ENCODE data around the gene OTUD5. TPM values are rescaled to one million over a fixed set of nuclear protein-coding genes. Genes with fewer than 3 reads are reported as not detected.

OTUD5 gene
- total RNA-seq, 2 experiments from 2014 or later: 83.4 to 85.4 TPM

DNA sequence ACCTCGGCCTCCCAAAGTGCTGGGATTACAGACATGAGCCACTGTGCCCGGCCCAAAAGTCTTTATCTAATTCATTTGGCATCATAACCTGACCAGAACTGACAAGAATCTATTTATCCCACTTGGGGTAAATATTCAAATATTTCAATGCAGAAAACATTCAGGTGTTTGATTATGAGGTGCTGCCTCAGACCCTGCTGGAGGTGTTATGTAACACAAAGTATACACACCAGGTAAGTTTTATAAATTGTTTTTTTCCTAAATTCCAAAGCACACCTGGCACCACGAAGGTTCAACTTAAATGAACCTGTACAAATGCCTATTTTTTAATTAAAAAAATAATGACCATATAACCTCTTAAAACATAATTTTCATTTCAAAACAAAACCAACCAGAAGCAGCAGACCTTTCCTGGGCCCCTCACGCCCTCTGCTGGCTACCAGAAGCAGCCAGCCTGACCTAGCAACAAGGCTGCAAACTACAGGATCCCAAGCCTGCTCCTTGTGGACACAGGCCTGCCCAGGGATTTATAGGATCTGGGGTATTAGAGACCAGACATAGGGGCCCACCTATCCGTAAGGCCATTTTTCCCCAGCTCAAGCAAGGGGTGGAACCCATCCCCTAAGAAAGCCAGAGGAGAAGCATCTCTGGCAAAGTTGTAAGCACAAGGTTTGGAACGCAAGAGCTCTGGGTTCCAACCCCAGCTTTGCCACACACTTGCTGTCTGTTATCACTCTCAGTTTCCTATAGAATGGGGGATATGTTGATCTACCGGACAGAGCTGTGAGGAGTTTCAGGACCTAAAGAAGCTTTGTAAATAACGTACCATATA is 11.7 kb downstream of the OTUD5 start:
- Mint-ChIP-seq H3K9me3 (no peaks in the 10 kb centered on the region), H3K27me3 (no peaks in the 10 kb centered on the region), H3K4me1 (ENCODE audit: low read depth) (peaks cover 49% of the 10 kb centered on the region), H3K27ac (peak overlapping the region; percentile 67), H3K36me3 (peaks cover 20% of the 10 kb centered on the region), H3K4me3 (no peak overlapping the region)
- peak; percentile 65 for DNase-seq
- CTCF ChIA-PET: interaction anchor here (0.6 to 2.5 kb wide), 16 partner anchors 8 to 314 kb away, joined by 3 to 17 read pairs (median 5); partner anchors contain the start of genes SLC35A2 and TFE3
- intact Hi-C loops (cut with micrococcal nuclease): no loop called here
- POLR2A ChIA-PET: interaction anchor here (1.6 to 3.6 kb wide), 2 partner anchors 12 to 34 kb away, joined by 4 to 14 read pairs; partner anchors contain the start of gene SLC35A2

DNA sequence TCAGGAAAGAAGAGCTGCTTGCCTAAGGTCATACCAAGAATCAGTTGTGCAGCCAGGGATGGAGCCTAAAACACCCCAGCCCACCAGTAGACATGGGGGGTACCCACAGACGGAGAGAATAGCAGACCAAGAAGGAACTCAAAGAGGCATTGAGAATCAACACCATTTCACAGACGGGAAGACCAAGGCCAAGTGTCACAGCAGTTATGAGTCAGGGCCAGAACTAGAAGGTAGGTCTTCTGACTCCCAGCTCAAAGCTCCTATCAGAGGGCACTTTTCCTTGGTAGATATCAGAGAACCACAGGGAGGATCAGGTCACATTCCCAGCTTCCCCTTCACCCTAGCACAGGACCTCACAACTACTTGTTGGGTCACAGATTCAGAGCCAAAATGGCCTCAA is 14.5 kb downstream of the OTUD5 start:
- Mint-ChIP-seq H3K27ac (peak overlapping the region; percentile 97), H3K4me3 (peak overlapping the region; percentile 54), H3K27me3 (no peaks in the 10 kb centered on the region), H3K4me1 (ENCODE audit: low read depth) (peaks cover 70% of the 10 kb centered on the region), H3K9me3 (no peaks in the 10 kb centered on the region), H3K36me3 (peaks cover 23% of the 10 kb centered on the region)
- CTCF ChIA-PET: interaction anchor here (1.3 to 2.3 kb wide), 4 partner anchors 10 to 51 kb away, joined by 4 to 9 read pairs (median 5); partner anchors contain the start of genes PIM2 and SLC35A2
- POLR2A ChIA-PET: interaction anchor here (0.8 to 13.3 kb wide), 5 partner anchors 12 to 51 kb away, joined by 3 to 286 read pairs (median 3); partner anchors contain the start of genes PIM2 and SLC35A2
- intact Hi-C loops (cut with micrococcal nuclease): loop anchor here (2.0 kb wide), 1 partner anchor 52 kb away; no protein-coding TSS in a partner anchor
- DNase-seq: peak; percentile 31

DNA sequence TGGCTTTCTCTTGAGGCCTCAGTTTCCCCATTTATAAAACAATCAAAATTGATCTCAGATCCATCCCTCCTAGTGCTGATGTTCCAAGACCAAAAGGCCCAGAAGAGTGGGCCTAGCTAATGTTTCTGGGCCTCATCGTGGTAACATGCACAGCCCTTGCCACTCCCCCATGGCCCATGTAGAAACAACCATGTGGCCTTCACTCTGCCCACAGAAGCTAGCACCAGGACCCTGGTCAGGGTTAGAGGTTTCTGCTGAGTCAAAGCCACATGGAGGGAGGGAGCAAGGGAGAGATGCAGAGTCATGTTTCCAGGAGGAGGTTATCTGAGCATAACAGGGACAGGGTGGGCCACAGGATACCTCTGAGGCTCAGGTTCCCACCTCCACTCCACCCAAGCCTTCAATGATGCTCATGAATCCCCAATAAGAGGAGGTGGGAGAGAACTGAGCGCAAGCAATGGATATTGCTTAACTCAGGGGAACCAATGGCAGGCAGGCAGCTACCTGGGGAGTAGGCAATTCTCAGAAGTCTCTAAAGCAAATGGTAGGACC is 16.9 kb downstream of the OTUD5 start:
- no peak overlapping the region for H3K4me3 Mint-ChIP-seq
- no peaks in the 10 kb centered on the region for H3K9me3 Mint-ChIP-seq
- peak overlapping the region; percentile 97 for H3K27ac Mint-ChIP-seq
- H3K36me3 Mint-ChIP-seq: peaks cover 29% of the 10 kb centered on the region
- peak; percentile 51 for DNase-seq
- H3K4me1 Mint-ChIP-seq (ENCODE audit: low read depth): peaks cover 78% of the 10 kb centered on the region
- H3K27me3 Mint-ChIP-seq: no peaks in the 10 kb centered on the region
- POLR2A ChIA-PET: interaction anchor here (1.2 to 13.3 kb wide), 6 partner anchors 16 to 43 kb away, joined by 3 to 286 read pairs (median 10); partner anchors contain the start of genes PIM2, PQBP1, SLC35A2 and TIMM17B
- CTCF ChIA-PET: interaction anchor here (0.8 to 1.3 kb wide), 2 partner anchors 49 to 103 kb away, joined by 3 to 5 read pairs; no protein-coding TSS in a partner anchor
- intact Hi-C loops (cut with micrococcal nuclease): no loop called here

DNA sequence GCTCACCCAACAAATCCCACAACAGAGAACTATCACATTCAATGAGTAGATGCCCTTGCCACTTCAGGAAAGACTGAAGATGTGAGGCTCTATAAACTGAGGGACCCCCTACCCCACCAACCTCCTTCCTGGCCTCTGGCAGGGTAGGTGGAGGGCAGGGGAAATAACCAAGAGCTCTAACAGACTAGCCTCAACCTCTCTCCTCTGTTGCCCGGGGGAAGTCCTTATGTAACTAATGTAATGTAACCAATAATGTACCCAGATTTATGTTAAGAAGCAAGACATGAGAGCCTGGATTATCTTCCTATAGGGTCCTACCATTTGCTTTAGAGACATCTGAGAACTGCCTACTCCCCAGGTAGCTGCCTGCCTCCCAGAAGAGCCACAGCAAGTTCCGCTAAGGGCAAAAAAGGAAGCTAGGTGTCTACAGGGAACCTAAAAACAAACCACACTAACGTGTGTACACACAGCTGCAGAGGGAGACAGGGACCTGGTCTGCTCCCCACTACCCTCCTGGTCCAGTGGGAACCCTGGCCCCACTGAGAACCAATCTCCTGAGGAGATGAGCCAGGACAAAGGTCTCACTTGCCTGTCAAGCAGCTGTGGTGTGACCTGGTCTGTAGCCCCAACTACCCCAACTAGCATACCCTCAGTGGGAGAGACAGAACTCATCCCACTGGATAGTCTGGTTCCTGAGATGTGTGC is 17.7 kb downstream of the OTUD5 start:
- DNase-seq: no peak
- Mint-ChIP-seq H3K4me1 (ENCODE audit: low read depth) (peaks cover 86% of the 10 kb centered on the region), H3K27ac (peak overlapping the region; percentile 97), H3K27me3 (no peaks in the 10 kb centered on the region), H3K36me3 (peaks cover 37% of the 10 kb centered on the region), H3K4me3 (peak overlapping the region; percentile 57), H3K9me3 (no peaks in the 10 kb centered on the region)
- intact Hi-C loops (cut with micrococcal nuclease): loop anchor here (2.0 kb wide), 1 partner anchor 103 kb away; the partner anchor contains the start of gene TFE3
- CTCF ChIA-PET: interaction anchor here (0.8 to 1.0 kb wide), 2 partner anchors 48 to 104 kb away, joined by 3 read pairs; no protein-coding TSS in a partner anchor
- POLR2A ChIA-PET: interaction anchor here (0.6 to 13.3 kb wide), 10 partner anchors 12 to 42 kb away, joined by 3 to 286 read pairs (median 6); partner anchors contain the start of genes PIM2, PQBP1, SLC35A2 and TIMM17B

DNA sequence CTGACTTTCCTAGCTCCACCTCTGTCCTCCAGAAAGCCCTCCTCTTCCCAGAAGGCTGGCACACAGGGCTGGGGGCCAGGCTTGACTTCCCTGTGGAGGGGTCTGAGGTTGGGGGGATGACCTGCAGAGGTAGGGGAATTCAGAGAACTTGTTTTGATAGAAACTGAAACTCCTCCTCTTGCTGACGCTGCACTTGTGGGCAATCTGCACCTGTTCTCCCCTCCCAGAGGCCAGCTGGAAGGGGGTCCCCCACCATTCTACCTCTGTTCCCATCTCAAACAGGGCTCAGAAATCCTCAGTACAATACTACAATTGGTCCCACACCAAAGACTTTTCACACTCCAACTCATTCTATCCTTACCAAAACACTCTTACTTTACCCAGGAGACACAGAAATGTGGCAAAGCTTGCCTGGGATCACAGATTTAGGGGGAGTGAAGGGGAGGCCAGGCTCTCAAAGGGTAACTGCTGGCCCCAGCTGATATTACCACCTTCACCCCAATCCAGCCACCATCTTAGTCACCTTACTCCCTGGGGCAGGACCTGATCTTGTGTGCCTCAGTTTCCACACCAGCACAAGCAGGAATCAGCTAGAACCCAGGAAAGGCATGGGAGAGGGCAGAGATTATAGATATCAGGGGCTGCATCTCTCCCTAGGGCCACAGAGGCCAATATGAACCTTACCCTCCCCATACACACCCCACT is 18.5 kb downstream of the OTUD5 start:
- H3K9me3 Mint-ChIP-seq: no peaks in the 10 kb centered on the region
- no peaks in the 10 kb centered on the region for H3K27me3 Mint-ChIP-seq
- peak overlapping the region; percentile 97 for H3K27ac Mint-ChIP-seq
- H3K4me3 Mint-ChIP-seq: peak overlapping the region; percentile 57
- peaks cover 43% of the 10 kb centered on the region for H3K36me3 Mint-ChIP-seq
- POLR2A ChIA-PET: interaction anchor here (0.6 to 13.3 kb wide), 10 partner anchors 12 to 42 kb away, joined by 3 to 286 read pairs (median 5); partner anchors contain the start of genes PIM2, PQBP1, SLC35A2 and TIMM17B
- DNase-seq: peak; percentile 89
- intact Hi-C loops (cut with micrococcal nuclease): loop anchor here (2.0 kb wide), 1 partner anchor 104 kb away; the partner anchor contains the start of gene TFE3
- CTCF ChIA-PET: interaction anchor here (0.6 to 3.0 kb wide), 5 partner anchors 18 to 275 kb away, joined by 3 to 13 read pairs (median 4); partner anchors contain the start of gene SLC35A2
- peaks cover 86% of the 10 kb centered on the region for H3K4me1 Mint-ChIP-seq (ENCODE audit: low read depth)

DNA sequence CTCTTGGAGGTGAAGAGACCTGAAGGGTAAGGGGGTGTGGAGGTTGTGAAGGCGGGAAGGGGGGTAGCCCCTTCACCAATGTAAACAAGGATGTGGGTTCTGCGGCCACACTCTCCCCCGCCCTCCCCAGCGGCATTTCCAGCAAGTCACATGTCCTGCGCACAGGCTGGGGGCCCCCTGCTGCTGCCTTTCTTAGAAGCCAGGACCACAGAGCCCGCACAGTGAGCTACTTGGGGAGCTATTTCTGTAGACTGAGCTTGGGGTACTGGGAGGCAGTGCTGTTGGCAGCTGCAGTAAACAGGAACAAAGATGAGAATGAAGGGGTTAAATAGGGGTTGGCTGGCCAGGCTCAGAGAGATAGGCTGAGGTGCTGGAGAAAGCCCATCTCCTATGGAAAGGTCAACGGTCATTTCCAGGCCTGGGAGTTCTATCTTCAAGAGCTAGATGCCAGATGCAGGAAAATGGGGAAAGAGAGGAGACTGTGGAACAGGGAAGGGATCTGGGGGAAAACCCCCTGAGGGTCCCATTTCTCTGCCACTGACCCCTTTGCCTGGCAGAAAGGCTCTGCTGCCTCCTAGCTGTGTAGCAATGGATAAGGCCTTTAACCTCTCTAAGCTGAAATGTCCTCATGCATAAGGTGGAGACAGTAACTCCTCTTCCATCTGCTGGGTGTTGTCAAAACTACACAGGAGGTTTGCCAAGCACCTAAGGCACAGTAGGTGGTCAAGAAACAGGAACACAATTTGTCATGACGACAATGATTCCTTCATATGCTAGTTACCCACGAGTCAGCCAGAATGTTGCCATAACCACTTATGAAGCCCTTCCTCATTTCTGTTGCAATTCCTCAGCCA is 20.1 kb downstream of the OTUD5 start:
- DNase-seq: peak; percentile 95
- Mint-ChIP-seq H3K4me1 (ENCODE audit: low read depth) (peaks cover 79% of the 10 kb centered on the region), H3K27ac (peak overlapping the region; percentile 97), H3K9me3 (no peaks in the 10 kb centered on the region), H3K4me3 (peak overlapping the region; percentile 75), H3K27me3 (no peaks in the 10 kb centered on the region), H3K36me3 (peaks cover 44% of the 10 kb centered on the region)
- intact Hi-C loops (cut with micrococcal nuclease): loop anchor here (1.0 to 2.0 kb wide), 2 partner anchors 18 to 20 kb away; partner anchors contain the start of genes OTUD5 and PIM2
- ChIA-PET POLR2A (interaction anchor here (0.8 to 13.3 kb wide), 8 partner anchors 10 to 116 kb away, joined by 3 to 286 read pairs (median 6); partner anchors contain the start of genes PIM2, PQBP1, SLC35A2 and TIMM17B), CTCF (interaction anchor here (0.5 to 3.0 kb wide), 12 partner anchors 9 to 289 kb away, joined by 3 to 13 read pairs (median 3); partner anchors contain the start of genes PQBP1, SLC35A2 and TIMM17B)

DNA sequence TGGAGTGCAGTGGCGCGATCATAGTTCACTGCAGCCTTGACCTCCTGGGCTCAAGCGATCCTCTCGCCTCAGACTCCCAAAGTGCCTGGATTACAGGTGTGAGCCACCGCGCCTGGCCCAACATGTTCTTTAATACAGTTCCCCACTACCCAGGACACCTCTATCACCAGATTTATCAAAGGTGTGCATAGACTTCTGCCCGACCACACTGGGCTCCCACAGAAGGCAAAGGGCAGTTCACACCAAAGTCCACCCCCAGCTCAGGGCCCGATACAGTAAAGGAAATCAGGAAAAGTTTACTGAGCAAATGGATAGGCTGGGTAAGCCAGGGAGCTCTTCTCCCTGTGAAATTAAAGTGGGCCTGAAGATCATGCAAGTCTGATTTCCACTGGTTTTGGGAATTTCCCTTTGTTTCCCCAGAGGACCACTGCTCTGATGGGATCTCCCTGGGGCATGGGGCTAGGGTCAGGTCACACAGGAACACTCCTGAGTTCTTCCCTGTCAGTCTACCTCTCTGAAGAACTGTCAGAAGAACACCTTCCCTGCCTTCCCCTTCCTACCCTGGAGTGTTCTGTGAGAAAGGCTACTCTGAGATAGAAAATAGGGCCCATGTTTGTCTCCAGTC is 20.9 kb downstream of the OTUD5 start:
- Mint-ChIP-seq H3K9me3 (no peaks in the 10 kb centered on the region), H3K4me3 (peak overlapping the region; percentile 75), H3K27me3 (no peaks in the 10 kb centered on the region), H3K4me1 (ENCODE audit: low read depth) (peaks cover 72% of the 10 kb centered on the region), H3K36me3 (peaks cover 41% of the 10 kb centered on the region), H3K27ac (peak overlapping the region; percentile 97)
- intact Hi-C loops (cut with micrococcal nuclease): loop anchor here (1.0 to 2.0 kb wide), 2 partner anchors 17 to 20 kb away; partner anchors contain the start of genes OTUD5 and PIM2
- CTCF ChIA-PET: interaction anchor here (1.0 to 3.0 kb wide), 9 partner anchors 10 to 288 kb away, joined by 3 to 13 read pairs (median 4); partner anchors contain the start of genes PQBP1, SLC35A2 and TIMM17B
- DNase-seq: no peak
- POLR2A ChIA-PET: interaction anchor here (0.8 to 13.3 kb wide), 7 partner anchors 9 to 117 kb away, joined by 3 to 286 read pairs (median 8); partner anchors contain the start of genes PIM2, PQBP1, SLC35A2 and TIMM17B

DNA sequence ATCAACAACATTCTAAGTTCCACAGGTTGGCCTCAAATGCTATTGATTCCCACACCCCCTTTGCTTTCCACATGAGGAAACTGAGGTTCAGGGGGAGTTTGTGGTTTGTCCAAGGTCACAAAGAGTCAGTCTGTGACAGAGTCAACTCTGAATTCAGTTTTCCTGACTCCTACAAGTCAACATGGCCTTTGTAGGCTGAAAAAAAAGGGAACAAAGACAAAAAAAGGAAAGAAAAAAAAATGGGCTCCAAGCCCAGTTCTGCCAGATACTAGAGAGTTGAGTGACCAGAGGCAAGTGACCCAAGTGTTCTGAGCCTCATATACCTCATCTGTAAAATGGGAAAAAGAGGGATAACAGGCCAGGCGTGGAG is 22.1 kb downstream of the OTUD5 start:
- peak overlapping the region; percentile 97 for H3K27ac Mint-ChIP-seq
- ChIA-PET CTCF (no interaction called here), POLR2A (interaction anchor here (1.0 to 13.3 kb wide), 4 partner anchors 8 to 37 kb away, joined by 4 to 286 read pairs (median 64); partner anchors contain the start of genes PIM2, PQBP1, SLC35A2 and TIMM17B)
- H3K27me3 Mint-ChIP-seq: no peaks in the 10 kb centered on the region
- no peaks in the 10 kb centered on the region for H3K9me3 Mint-ChIP-seq
- H3K4me1 Mint-ChIP-seq (ENCODE audit: low read depth): peaks cover 67% of the 10 kb centered on the region
- H3K36me3 Mint-ChIP-seq: peaks cover 39% of the 10 kb centered on the region
- peak overlapping the region; percentile 68 for H3K4me3 Mint-ChIP-seq
- intact Hi-C loops (cut with micrococcal nuclease): no loop called here
- no peak for DNase-seq

DNA sequence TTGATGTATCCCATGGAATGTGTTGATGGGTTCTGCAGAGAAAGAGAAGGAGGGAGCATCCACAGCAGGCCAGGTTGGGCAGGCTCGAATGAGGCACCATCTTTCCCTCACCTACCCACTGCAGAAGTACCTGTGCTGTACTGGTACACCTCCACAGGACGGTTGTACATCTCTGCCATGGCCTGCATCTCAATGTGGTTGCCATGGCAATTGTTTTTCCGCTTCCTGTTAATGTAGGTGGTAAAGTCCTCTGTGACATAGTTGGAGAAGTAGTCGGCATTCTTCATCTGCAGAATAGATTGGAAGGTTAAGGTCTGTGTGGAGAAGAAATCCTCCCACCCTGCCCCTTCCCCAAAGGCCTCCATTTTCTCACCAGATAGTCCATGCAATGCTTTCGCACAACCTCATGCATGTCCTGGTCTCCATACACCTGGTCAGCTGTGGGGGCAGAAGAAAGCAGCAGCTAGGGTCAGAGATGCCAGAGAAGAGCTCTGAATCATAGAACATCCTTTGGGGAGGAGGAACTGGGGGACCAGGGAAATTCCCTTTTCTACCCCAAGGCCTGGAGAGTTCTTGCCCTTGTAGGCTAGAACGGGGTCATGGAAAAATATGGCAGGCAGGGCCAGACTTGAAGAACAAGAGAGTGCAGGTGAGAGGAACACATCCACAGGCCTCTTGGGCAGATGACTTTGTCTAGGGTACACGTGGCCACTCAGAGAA is 22.7 kb downstream of the OTUD5 start:
- Mint-ChIP-seq H3K27ac (peak overlapping the region; percentile 97), H3K36me3 (peaks cover 39% of the 10 kb centered on the region), H3K4me3 (peak overlapping the region; percentile 68), H3K4me1 (ENCODE audit: low read depth) (peaks cover 64% of the 10 kb centered on the region), H3K27me3 (no peaks in the 10 kb centered on the region), H3K9me3 (no peaks in the 10 kb centered on the region)
- DNase-seq: peak; percentile 58
- POLR2A ChIA-PET: interaction anchor here (1.0 to 13.3 kb wide), 4 partner anchors 9 to 37 kb away, joined by 4 to 286 read pairs (median 64); partner anchors contain the start of genes PIM2, PQBP1, SLC35A2 and TIMM17B
- CTCF ChIA-PET: no interaction called here
- intact Hi-C loops (cut with micrococcal nuclease): no loop called here
